IPS-20b (cell line): ENCODE data around the gene IFT43.

Experiments
- H3K27ac ChIP-seq: one replicate; pipeline ENCODE4 v1.5.1; 2013; ENCODE audit warnings: low read length
- H3K27me3 ChIP-seq: 2 replicates; pipeline ENCODE4 v1.6.1; 2013; ENCODE audit warnings: mild to moderate bottlenecking, low read length, inconsistent platforms; ENCODE audit not compliant: insufficient read depth
- H3K36me3 ChIP-seq: 2 replicates; pipeline ENCODE4 v1.6.1; 2013; ENCODE audit warnings: low read depth, mild to moderate bottlenecking, inconsistent platforms, low read length, moderate library complexity; ENCODE audit not compliant: insufficient read depth
- H3K4me1 ChIP-seq: 2 replicates; pipeline ENCODE4 v1.6.1; 2013; ENCODE audit warnings: mild to moderate bottlenecking, control low read depth, inconsistent platforms, low read length, moderate library complexity; ENCODE audit not compliant: insufficient read depth
- H3K4me3 ChIP-seq: 2 replicates; pipeline ENCODE4 v1.5.1; 2013; ENCODE audit warnings: mild to moderate bottlenecking, low read length, inconsistent platforms
- H3K9ac ChIP-seq: 2 replicates; pipeline ENCODE4 v1.6.1; 2013; ENCODE audit warnings: low read depth, mild to moderate bottlenecking, inconsistent platforms, low read length, moderate library complexity
- H3K9me3 ChIP-seq: 2 replicates; pipeline ENCODE4 v1.6.1; 2013; ENCODE audit warnings: mild to moderate bottlenecking, low read depth, low read length, inconsistent platforms; ENCODE audit not compliant: insufficient read depth

Gene IFT43

DNA sequence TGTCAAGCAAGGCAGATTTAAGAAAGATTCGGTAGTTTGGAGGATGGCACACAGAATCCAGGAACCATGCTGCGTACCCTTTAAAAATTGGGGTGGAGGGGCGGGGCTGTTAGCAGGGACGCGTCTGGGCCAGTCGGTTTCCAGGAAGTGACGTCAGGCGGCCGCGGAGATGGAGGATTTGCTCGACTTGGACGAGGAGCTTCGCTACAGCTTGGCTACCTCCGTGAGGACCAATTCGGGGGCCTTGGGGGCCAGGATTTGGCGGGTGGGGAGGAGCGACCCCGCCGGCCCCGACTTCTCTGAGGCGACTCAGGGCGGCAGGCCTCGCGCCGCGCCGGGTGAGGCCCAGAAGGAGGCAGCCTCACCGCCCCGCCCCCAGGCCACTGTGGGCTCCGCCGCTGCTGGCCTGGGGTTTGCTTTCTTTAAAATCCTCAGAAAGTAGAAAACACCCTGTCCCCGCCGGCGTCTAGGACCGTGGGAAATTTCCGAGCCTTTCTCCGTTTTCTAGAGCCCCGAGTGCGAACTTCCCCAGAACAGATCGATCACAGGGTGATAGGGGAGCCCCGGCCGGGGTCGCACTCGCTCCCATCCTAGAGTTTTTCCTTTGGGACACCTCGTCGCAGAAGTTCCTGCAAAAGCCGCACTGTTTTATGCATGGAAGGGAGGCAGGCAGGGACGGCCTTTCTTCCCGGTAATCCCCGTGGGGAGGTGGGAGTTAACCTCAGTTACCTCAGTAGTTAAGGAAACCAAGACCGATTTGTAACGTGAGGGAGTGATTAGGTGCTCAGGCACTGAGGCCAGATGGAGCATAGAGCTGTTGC is at the start of gene IFT43:
Gene IFT43, plus strand, starts transcription at position 146 of the 821 bp plus-strand sequence. Its CDS starts 24 bp downstream, at position 170.
- peak within 1 kb of the TSS; percentile 83 for H3K9ac ChIP-seq

DNA sequence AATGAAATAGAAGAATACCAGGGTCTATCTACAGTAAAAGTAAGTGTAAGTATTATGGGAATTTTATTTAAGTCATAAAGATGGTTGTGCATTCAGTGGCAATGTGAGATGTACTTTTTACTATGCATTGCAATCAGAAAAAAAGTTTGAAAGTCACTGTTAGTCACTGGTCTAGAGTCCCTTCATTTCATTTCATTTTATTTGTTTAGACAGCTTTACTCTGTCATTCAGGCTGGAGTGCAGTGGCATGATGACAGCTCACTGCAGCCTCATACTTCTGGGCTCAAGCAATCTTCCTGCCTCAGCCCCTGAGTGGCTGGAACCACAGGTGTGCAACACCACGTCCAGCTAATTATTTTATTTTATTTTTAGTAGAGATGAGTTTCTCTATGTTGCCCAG is 46.4 kb upstream of the IFT43 start:
- H3K4me3 ChIP-seq: no peak overlapping the region
- no peak overlapping the region for H3K9ac ChIP-seq
- no peak overlapping the region for H3K27ac ChIP-seq
- H3K36me3 ChIP-seq: no peaks in the 10 kb centered on the region
- no peaks in the 10 kb centered on the region for H3K9me3 ChIP-seq
- no peaks in the 10 kb centered on the region for H3K27me3 ChIP-seq
- H3K4me1 ChIP-seq: no peaks in the 10 kb centered on the region

More for the DNA sequence above, at the start of gene IFT43:
- Histone ChIP-seq H3K27me3 (peaks cover 32% of the 10 kb centered on the region), H3K9me3 (no peaks in the 10 kb centered on the region), H3K4me3 (peak within 1 kb of the TSS; percentile 89), H3K4me1 (peaks cover 8% of the 10 kb centered on the region; the same call in 1 of the 2 replicates), H3K36me3 (peaks cover 12% of the 10 kb centered on the region; the same call in 1 of the 2 replicates), H3K27ac (no peak within 1 kb of the TSS)

DNA sequence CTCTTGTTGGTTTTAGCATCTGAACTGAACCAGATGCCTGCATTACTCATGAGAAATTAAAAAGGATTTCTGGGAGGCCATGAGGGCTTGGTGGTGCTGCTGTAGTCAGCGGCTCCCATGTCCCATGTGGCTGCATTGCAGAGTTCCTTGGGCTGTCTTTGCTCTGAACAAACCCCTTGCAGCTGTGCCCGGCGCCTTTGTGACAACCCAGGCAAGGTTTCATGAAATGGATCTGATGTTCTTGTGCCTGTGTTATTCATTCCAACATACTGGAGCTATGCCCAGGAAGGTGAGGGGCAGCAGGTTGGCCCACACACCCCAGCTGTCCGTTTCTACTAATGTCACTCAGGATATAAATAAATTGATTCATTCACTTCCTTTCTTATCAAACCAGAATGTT is 44.5 kb upstream of the IFT43 start:
- H3K9ac ChIP-seq: no peak overlapping the region
- no peaks in the 10 kb centered on the region for H3K27me3 ChIP-seq
- H3K27ac ChIP-seq: no peak overlapping the region
- no peak overlapping the region for H3K4me3 ChIP-seq
- no peaks in the 10 kb centered on the region for H3K9me3 ChIP-seq
- no peaks in the 10 kb centered on the region for H3K36me3 ChIP-seq
- H3K4me1 ChIP-seq: no peaks in the 10 kb centered on the region

DNA sequence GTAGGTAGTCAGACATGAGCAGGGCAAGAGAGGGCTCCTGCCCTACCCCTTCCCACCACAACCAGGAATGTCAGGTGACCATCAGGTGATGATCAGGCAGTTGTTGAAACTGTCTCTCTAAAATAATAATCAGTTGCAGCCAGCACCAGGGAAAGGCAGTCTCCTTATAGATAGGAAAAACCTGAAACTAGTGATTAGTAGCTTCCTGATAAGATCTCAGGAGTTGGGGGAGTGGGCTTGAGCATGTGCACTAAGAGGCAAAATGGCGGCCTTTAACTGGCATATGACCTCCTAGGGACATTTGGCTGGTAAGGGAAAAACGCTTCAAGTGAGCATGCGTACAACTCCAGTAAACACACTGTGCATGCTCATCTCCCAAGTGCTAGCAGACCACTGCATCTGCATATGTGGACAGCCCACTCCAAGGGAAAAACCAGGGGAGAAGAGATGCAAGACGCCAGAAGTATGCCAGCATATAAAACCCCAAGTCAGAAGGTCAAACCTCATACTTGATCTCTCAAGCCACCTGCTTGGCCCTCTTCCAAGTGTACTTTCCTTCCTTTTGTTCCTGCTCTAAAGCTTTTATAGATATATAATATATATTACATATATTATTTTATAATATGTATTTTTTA is 40.8 kb upstream of the IFT43 start:
- Histone ChIP-seq H3K27ac (no peak overlapping the region), H3K9me3 (no peaks in the 10 kb centered on the region), H3K36me3 (no peaks in the 10 kb centered on the region), H3K4me1 (no peaks in the 10 kb centered on the region), H3K9ac (no peak overlapping the region), H3K27me3 (no peaks in the 10 kb centered on the region), H3K4me3 (no peak overlapping the region)

DNA sequence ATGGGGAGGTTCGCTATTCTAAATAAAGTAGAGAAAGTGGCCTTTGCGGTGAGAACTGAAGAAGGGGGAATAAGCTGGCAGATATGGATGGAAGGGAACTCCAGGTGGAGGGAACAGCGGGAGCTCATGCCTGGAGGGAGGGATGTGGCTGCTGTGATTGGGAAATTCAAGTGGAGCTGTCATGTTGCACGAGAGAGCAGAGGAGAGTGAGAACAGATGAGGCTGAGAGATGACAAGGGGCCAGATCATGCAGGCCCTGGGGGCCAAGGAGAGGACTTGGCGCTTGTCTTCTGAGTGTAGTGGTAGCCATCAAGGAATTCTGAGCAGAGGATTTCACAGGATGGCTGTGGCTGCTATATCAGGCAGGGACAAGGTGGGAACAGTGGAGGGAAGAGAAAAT is 38.8 kb upstream of the IFT43 start:
- Histone ChIP-seq H3K4me1 (no peaks in the 10 kb centered on the region), H3K4me3 (no peak overlapping the region), H3K9ac (no peak overlapping the region), H3K27me3 (no peaks in the 10 kb centered on the region), H3K9me3 (no peaks in the 10 kb centered on the region), H3K27ac (no peak overlapping the region), H3K36me3 (no peaks in the 10 kb centered on the region)

DNA sequence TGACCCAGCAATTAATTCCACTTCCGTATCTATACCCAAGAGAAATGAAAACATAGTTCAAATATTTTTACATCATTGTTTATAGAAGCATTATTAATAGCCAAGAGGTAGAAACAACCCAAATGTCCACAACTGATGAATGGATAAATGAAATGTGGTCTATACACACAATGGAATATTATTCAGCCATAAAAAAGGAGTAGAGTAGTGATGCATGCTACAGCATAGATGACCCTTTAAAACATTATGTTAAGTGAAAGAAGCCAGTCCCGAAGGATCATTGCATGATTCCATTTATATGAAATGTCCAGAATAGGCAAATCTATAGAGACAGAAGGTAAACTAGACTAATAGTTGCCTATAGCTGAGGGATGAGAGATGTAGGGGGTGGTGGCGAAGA is 33.1 kb upstream of the IFT43 start:
- Histone ChIP-seq H3K27ac (no peak overlapping the region), H3K27me3 (no peaks in the 10 kb centered on the region), H3K4me1 (peaks cover 2% of the 10 kb centered on the region; the same call in 1 of the 2 replicates), H3K36me3 (no peaks in the 10 kb centered on the region), H3K9ac (no peak overlapping the region), H3K4me3 (no peak overlapping the region), H3K9me3 (no peaks in the 10 kb centered on the region)

DNA sequence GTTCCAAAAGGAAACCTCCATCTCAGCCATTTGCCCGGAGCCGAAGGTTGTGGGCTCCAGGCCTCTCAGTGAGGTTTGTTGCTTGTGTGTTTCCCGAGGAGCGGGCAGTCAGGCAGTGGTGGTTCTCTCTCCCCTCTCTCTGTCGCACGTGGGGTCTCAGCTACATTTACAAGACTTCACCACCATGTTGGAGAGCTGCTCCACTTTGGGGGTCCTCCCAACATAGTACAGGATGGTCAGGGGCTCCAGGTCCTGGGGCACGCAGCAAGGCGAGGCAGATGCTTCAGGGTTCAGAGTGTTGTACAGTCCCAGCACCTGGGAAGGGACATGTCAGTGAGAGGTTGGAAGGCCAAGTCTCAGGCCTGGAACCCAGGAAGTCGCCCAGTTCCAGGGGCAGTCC is 26.5 kb upstream of the IFT43 start:
- no peak overlapping the region for H3K4me3 ChIP-seq
- H3K27ac ChIP-seq: no peak overlapping the region
- H3K4me1 ChIP-seq: peaks cover 6% of the 10 kb centered on the region; the same call in 1 of the 2 replicates
- H3K9ac ChIP-seq: no peak overlapping the region
- H3K36me3 ChIP-seq: no peaks in the 10 kb centered on the region
- no peaks in the 10 kb centered on the region for H3K27me3 ChIP-seq
- no peaks in the 10 kb centered on the region for H3K9me3 ChIP-seq

DNA sequence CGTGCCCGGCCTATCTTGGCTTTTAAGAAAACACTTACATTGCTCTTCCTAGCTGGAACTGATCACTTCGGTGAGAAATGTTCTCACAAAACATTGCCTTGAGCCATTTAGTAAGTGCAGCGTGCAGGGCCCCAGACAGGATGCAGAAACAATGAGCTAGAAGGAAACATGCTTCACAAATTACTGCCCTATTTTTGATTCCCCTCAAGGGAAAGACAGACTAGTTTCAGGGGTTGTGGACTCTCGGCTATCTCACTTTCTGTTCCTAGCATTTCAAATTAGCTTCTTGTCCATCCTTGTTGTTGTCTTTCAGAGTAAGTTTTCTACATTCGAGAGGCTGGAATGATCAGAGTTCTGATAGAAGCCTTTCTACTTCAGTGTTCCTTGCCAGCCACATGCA is 25.3 kb upstream of the IFT43 start:
- Histone ChIP-seq H3K9ac (no peak overlapping the region), H3K36me3 (no peaks in the 10 kb centered on the region), H3K27ac (no peak overlapping the region)

DNA sequence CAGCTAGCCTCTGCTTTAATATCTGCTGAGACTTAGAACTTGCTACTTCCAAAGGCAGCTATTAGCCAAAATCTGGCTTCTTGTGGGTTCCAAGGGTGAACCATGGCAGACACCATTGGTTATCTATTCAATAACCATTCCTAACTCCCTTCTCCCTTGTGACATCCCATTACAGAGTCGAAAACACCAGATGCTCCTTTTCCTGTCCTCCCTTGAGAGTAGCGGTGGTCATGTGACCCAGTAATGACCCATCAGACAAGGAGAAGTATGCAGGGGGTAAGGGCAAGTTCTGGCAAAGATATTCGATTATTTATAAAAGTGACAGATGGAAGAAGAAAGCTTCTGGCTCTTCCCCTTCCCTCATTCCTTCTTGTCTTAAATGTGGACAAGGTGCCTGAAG is 23.9 kb upstream of the IFT43 start:
- no peak overlapping the region for H3K27ac ChIP-seq
- H3K27me3 ChIP-seq: no peaks in the 10 kb centered on the region
- no peaks in the 10 kb centered on the region for H3K36me3 ChIP-seq
- H3K4me1 ChIP-seq: peaks cover 6% of the 10 kb centered on the region; the same call in 1 of the 2 replicates
- H3K9me3 ChIP-seq: no peaks in the 10 kb centered on the region
- H3K9ac ChIP-seq: no peak overlapping the region
- H3K4me3 ChIP-seq: no peak overlapping the region

More for the DNA sequence above, 25.3 kb upstream of the IFT43 start:
- Histone ChIP-seq H3K9me3 (no peaks in the 10 kb centered on the region), H3K4me1 (peaks cover 6% of the 10 kb centered on the region; the same call in 1 of the 2 replicates), H3K27me3 (no peaks in the 10 kb centered on the region), H3K4me3 (no peak overlapping the region)

DNA sequence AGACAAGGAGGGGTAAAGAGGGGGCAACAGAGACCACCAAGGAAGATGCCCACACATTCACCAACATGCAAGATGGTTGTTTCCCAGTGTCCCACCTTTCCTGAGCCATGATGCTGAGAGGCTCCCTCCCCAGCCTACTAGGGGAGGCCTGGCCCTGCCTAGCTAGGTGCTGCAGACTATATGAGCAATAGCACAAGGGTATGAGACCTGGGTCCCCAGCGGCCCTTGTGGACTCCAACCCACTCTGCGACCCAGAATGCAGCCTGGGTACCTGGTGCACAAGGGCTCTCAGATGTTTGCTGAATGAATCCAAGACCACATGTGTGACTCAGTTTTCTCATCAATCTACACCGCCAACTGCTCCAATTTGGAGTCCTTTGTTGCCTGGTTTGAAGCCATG is 17.7 kb upstream of the IFT43 start:
- Histone ChIP-seq H3K4me1 (no peaks in the 10 kb centered on the region), H3K27ac (no peak overlapping the region), H3K9me3 (no peaks in the 10 kb centered on the region), H3K4me3 (no peak overlapping the region), H3K9ac (no peak overlapping the region), H3K27me3 (no peaks in the 10 kb centered on the region), H3K36me3 (no peaks in the 10 kb centered on the region)

DNA sequence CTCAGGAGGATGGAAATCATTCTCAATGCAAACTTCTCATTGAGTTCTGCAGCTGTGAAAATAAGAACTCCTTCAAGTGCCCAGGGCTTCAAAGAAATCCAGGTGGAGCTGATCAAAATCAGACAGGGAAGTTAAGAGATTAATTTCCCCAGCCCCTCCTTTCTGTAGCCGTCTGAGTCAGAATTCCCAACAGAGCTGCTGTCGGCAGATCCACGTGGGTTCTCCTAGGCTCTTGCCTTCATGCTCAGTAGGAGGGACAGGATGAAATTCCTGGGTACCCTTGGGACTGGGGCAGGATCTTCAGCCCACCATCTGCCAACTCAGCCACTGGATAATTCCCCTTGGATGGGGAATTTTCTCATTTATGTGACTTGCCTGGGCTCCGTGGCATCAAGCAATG is 17.1 kb upstream of the IFT43 start:
- H3K9ac ChIP-seq: no peak overlapping the region
- no peak overlapping the region for H3K4me3 ChIP-seq
- no peaks in the 10 kb centered on the region for H3K9me3 ChIP-seq
- no peaks in the 10 kb centered on the region for H3K27me3 ChIP-seq
- no peaks in the 10 kb centered on the region for H3K36me3 ChIP-seq
- H3K4me1 ChIP-seq: no peaks in the 10 kb centered on the region
- no peak overlapping the region for H3K27ac ChIP-seq

DNA sequence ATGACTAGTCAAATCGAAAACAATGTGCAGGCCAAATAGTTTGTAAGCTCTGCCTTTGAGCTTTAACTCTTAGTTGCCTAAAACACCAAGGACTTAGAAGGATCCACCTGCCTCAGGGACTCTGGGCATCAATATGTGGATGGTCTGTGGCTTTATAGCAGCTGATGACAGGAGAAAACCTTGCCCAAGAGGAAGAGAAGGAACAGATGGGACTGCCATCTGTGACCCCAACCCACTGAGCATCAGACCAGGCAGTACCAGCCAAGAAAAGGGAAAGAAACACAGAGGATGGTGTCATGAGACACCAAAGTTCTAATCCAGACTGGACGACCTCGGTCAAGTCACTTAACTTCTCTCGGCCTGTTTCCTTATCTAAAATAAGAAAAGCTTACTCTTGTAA is 16.4 kb upstream of the IFT43 start:
- H3K36me3 ChIP-seq: no peaks in the 10 kb centered on the region
- H3K27me3 ChIP-seq: no peaks in the 10 kb centered on the region
- no peaks in the 10 kb centered on the region for H3K9me3 ChIP-seq
- no peak overlapping the region for H3K4me3 ChIP-seq
- H3K4me1 ChIP-seq: no peaks in the 10 kb centered on the region
- no peak overlapping the region for H3K27ac ChIP-seq
- no peak overlapping the region for H3K9ac ChIP-seq
